Medulla oblongata (tissue), 1 donor: ENCODE data around the gene WRNIP1.
"Not testable (repeated sequence)": the region's sequence is repeated elsewhere in the genome, so short reads cannot be mapped to it uniquely, and the experiment has no call there.

Experiments
- DNase-seq: peaks from one replicate; pipeline ENCODE4 v3.0.0-alpha.2; 2015; ENCODE audit errors: extremely low spot score

The WRNIP1 gene

DNA sequence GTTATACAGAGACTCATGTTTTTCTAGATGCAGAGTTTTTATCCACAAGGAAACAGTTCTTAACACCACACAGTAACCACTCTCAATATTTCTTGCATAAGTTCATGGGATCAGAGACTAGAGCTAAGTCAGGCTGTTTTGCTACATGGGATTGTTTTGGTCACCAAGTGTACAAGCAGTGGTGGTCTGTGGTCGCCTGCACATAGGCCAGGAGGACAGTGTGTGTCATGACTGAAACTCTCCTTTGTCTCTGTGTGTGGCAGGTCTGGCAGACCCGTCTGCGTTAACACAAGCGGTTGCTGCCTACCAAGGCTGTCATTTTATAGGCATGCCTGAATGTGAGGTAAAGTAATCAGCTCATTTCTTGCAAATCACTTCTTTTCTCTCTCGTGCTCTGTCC is 18.9 kb downstream of the WRNIP1 start:
- no peak for DNase-seq

DNA sequence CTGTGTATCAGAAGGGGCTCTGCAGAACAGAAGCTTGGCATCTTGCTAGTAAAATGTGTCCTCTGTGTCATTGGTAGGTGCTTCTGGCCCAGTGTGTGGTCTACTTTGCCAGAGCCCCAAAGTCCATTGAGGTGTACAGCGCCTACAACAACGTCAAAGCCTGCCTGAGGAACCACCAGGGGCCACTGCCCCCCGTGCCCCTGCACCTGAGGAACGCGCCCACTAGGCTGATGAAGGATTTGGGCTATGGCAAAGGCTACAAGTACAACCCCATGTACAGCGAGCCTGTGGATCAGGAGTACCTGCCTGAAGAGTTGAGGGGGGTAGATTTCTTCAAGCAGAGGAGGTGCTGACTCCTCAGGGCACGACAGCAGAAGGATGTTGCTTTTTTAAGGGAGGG is 19.7 kb downstream of the WRNIP1 start:
- DNase-seq = no peak

DNA sequence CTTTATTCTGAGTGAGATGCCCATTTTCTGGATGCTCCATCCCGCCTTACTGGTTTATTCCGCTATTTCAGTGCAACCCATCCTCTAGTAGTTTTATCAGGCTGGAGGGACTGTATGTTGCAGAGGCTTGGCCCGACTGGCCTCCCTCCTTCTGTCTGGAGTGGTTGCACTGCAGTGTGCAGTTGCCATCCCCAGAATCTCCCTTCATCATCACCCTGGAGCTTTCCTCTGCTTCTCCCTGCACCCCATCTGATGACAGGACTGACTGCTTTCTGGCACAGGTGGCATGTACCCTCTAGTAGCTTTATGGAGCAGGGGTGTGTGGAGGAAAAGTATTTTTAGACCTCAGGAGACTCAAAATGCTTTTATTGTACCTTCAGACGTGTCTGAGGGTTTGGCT is 21.1 kb downstream of the WRNIP1 start:
- DNase-seq = no peak

- peak; percentile 79 for DNase-seq
These were observed 25.6 kb downstream of the WRNIP1 start for GRCh38 chr6:2790588-2791449.

DNA sequence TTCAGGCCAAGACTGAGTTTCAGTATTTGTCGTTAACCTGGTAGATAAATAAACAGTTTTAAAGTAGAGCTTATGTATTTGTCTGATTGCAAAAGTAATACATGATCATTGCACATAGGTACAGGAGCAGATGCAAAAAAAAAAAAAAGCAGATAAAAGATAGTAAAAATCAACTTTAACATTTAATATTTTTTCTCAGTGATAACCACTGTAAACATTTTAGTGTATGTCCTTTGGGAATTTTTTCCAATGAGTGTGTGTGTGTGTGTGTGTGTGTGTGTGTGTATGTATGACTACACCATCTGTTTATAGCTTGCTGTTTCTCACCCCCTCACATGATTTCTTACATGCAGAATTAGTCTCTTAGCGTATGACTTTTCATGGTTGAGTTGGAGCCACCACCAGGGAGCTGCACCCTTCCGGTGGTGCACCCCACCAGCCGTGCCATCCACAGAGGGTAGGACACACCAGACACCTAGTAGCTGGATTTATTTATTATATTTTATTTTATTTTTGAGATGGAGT is 26.3 kb downstream of the WRNIP1 start:
- DNase-seq = no peak

DNA sequence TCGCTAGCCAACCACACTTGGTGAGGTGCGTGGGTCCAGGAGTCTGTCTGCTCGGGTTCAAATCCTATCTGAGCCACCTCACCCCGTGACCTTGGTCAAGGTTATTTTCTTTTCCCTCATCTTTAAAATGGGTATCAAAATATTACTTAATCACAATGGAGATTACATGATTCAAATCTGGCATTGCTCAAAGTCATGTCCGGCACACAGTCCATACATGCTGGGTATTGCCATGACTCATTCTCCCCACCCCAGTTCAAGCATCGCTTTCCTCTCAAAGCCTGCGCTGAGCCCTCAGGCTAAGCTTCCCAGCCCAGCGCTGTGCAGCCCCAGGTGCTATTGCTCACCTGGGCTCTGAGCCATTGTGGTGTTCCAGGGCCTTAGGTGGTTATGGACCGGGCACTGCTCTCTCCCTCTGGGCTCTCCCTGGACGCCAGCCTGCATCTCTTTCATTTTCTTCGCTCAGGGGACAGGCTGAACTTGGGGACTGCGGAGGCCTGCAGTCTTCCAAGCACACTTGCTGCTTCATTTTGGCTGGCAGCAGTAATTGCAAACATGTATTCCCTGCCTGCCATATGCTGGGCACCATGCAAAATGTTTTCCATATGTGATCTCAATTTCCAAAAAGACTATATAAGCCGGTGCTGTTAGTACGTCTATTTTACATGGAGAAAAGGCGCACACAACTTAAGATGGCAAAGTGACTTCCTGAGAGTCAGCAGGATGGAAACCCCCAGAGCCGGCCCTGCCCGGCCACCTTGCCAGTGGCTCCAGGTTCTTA is 27.3 kb downstream of the WRNIP1 start:
- no peak for DNase-seq

GRCh38 chr6:2793534-2794151 is 28.4 kb downstream of the WRNIP1 start:
- peak; percentile 35 for DNase-seq

- no peak for DNase-seq
These were observed 29.1 kb downstream of the WRNIP1 start for GRCh38 chr6:2794171-2794730.

DNA sequence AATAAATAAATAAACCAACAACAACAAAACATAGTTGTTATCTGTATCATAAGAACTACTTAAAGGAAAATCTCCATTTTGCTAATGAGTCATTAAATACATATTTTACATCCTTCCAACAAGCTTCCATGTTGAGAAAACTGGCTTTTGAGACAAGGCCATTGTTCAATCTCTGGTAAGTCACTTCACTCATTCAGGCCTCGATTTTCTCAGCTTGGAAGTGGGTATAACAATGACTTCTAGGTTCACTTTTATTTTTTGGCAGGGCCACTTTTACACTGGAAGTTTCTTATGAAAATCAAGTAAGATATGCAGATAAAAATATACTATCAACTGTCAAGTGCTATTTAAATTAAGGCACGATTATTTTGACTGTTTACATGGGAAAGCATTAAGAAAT is 30.0 kb downstream of the WRNIP1 start:
- no peak for DNase-seq

GRCh38 chr6:2795956-2796355 is 30.8 kb downstream of the WRNIP1 start:
- no peak for DNase-seq

DNA sequence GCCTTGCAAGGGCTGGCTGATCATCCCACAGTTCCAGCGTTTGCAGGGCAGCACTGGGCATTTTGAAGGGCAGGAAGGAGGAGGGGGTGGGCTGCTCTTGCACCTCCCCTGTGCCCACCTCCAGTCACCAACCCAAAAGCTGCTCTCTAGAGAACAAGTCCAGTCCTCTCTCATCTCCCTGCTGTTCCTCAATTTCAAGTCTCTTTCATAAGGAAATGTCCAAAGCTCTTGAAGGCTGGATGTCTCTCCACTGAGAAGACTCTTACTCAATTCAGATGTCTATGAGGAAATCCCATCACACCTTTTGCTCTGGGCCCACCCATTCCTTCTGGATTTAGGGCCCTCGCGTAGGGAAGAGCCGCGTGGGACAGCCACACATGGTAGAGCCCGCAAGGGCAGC is 31.7 kb downstream of the WRNIP1 start:
- no peak for DNase-seq

- no peak for DNase-seq
These were observed 32.4 kb downstream of the WRNIP1 start for GRCh38 chr6:2797564-2798031.

- DNase-seq = no peak
These were observed 33.5 kb downstream of the WRNIP1 start for GRCh38 chr6:2798586-2799134.

DNA sequence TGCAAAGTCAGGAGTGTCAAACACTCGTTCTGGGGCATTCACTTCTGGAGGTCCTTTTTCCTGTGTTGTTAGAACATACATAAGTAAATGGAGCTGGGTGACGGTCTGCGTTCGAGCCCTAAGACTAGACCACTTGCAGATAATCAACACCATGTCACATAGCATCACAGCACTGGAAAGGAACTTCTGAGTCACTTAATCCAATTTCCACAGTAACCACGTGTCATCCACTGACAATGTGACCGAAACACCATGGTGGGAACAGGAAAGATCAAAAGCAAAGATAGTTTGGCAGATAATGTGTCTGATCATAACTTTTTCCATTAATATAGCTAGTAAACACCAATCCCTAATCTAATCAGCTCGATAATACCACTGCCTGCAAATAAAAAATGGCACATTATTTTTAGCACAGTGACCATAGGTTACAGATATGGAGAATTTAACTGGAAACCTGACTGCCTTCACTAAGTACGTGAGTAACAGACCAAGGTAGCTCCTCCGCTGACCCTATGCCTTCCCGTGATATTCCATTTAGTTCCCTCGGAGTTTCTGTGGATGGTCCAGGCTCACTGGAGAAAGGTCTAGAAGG is 34.8 kb downstream of the WRNIP1 start:
- no peak for DNase-seq

DNA sequence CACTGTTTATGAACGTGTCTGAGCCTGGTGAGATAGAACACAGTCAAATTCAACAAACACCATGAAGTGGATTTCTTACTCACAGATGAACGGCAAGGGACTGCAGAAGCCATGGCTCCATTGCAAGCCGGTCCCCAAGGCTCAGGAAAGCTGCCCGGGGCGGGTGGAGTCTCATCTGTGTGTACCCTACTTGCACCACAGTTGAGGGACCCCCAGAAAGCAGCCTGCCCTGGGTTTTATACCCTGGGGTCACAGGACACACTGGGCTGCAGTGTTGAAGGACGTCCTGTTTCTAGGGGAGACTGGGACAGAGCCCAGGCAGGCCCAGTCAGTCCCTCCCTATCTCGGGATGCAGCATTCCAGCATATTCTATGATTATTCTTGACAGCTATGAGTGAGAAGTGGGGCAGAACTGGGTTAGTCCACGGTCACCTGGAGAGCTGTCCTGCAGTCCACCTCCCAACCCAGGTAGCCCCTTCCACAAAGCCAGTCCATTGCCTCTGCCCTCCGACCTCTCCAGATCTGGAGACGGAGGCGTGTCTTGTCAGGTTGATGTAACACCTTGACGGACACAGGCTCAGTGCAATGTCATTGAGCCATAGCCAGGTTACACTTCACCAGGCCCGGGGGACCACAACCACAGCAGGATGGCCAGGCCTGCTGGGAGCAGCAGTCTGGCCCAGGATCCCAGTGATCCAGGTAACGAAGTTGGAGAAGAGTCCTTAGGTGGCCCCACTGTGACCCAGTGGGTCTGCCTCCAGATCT is 35.5 kb downstream of the WRNIP1 start:
- no peak for DNase-seq

DNA sequence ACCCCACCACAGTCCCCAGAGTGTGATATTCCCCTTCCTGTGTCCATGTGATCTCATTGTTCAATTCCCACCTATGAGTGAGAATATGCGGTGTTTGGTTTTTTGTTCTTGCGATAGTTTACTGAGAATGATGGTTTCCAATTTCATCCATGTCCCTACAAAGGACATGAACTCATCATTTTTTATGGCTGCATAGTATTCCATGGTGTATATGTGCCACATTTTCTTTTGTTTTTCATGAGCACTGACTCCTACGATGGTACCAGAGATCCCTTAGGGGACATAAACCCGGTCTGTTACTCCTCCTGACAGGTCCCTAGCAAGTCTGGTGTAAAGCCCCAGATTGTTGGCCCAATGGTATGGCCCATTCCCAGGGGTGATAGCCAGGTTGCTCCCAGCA is 36.5 kb downstream of the WRNIP1 start:
- not testable (repeated sequence) for DNase-seq

GRCh38 chr6:2802521-2803060 is 37.4 kb downstream of the WRNIP1 start:
- DNase-seq = no peak

GRCh38 chr6:2803731-2804429 is 38.7 kb downstream of the WRNIP1 start:
- no peak for DNase-seq

DNA sequence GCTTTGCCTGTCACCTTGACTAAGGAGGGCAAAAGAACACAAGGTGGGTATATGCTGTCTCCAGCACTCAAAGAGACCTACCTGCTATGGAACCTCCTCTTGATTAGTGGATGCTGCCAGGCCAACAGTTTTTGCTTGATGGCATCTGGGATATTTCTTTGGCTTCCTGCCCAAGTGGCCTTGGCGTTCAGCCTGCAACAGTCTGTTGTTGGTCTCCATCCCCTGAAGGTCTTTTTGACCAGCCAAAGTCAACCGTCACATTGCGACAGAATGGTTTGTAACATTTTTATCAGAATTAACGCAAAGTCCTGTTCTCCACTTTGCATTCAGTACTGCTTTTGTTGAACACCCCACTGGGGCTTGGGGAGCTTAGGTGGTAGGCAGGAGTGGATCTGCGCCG is 39.3 kb downstream of the WRNIP1 start:
- DNase-seq = no peak

DNA sequence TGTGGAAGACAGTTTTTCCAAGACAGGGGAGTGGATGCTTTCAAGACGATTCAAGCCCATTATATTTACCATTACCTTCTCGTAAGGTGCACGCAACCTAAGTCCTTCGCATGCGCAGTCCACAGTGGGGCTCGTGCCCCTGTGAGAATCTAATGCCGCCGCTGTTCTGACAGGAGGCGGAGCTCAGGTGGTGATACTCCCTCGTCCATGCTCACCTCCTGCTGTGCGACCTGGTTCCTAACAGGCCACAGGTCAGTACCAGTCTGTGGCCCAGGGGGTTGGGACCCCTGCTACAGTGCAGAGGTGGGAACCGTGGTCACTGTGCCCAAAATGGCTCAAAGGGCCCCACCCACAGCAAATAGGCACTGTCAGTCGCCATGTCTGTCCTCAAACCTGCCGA is 39.8 kb downstream of the WRNIP1 start:
- no peak for DNase-seq
